Cerebellar nuclear complex (tissue), 1 donor: Measurements from ENCODE around the gene ASRGL1.
"Not testable (repeated sequence)": the region's sequence is repeated elsewhere in the genome, so short reads cannot be mapped to it uniquely, and the experiment has no call there.

Source experiments
- DNase-seq, 2 experiments: peaks; one replicate each; lab custom pipeline; 2025; lab: John Stamatoyannopoulos, UW

The ASRGL1 gene

DNA sequence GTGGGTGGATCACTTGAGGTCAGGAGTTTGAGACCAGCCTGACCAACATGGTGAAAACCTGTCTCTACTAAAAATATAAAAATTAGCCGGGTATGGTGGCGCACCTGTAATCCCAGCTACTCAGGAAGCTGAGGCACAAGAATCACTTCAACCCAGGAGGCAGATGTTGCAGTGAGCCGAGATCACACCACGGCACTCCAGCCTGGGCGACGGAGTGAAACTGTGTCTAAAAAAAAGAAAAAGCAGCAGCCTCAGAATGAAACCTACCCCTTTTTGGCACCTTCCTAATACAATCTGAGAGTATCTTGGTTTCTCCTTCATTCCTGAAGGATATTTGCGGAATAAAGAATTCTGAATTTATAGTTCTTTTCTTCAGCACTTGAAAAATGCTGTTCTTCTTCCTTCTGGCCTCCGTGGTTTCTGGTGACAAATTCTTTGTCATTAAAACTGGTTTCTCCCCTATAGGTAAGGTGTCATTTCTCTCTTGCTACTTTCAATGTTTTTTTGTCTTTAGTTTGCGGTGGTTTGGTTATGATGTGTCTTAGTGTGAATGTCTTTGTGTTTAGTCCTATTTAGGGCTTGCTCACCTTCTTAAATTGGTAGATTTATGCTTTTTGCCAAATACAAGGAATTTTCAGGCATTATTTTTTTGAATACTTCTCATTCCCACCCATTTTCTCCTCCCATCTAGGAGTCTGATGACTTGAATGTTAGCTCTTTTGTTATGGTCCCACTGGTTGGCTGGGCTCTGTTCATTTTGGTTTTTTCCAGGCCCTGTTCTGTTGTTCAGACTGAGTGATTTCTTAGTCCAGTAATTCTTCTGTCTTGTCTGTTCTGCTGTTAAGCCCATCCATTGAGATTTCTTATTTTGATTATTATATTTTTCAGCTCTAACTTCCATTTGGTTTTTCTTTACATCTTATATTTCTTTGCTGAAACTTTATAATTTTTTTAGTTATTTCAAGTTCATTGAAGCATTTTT, 15.4 kb downstream of the ASRGL1 start:
- no peak for DNase-seq

DNA sequence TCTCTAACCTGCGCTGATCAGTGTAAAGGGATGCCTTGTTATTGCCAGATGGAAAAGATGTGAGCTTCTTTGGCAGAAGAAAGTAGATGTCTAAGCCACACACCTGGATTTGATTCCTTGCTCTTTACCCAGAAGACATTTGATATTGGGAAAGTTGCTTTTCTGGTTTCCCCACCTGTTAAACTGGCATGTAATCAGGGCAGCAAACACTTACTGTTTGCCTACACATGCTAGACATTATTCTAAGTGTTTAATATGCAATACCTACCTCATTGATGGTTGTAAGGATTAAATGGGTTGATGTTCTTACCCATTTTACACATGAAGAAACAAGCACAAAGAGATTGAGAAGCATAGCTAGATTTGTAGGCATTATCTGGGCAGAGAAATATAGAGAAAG, 16.6 kb downstream of the ASRGL1 start:
- no peak for DNase-seq

DNA sequence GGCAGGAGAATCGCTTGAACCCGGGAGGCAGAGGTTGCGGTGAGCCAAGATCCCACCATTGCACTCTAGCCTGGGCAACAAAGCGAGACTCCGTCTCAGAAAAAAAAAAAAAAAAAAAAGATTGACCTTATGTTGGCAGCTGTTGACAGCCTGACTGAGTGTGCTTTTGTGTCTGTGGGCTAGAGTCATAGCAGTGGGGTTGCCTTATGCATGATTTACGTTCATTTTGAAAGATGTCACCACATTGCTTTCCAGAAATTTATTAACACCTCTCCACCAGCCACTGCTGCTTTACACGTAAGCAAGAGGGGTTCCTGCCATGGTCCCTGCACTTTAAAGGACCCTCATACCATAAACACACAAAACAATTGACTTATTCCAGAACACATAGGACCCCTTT, 21.0 kb downstream of the ASRGL1 start:
- no peak for DNase-seq

DNA sequence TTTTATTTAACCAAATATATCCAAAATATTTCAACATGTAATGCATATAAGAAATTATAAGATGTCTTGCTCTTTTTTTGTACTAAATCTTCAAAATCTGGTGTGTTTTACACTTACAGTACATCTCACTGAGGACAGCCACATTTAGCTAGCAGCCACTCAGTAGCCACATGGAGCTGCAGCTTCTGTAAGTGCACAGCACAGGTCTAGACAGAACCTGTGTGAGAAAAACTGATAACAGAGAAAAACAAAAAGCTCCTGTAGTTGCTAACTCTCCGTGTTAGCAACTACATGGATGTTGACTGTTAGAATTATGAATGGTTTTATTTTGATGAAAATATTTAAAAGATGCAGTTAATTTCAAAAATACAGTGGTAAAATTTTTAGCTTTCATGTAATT, 22.2 kb downstream of the ASRGL1 start:
- no peak for DNase-seq

DNA sequence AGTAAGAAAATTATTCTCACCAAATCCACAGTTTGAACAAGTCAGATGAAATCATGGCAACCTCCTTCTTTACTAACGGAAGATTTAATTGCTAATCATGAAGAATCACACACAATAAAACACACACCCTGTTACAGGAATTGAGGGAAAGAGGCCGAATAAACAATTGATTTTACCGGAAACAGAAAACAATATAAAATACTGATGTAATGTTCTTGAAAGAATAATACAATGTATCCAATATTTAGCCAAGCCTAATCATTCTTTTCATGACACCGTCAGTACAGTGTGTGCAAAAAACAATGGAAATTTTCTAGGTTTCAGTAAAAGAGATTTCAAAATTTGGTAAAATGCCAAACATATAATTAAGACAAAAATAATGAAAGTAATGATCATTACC, 23.4 kb downstream of the ASRGL1 start:
- DNase-seq = no peak

DNA sequence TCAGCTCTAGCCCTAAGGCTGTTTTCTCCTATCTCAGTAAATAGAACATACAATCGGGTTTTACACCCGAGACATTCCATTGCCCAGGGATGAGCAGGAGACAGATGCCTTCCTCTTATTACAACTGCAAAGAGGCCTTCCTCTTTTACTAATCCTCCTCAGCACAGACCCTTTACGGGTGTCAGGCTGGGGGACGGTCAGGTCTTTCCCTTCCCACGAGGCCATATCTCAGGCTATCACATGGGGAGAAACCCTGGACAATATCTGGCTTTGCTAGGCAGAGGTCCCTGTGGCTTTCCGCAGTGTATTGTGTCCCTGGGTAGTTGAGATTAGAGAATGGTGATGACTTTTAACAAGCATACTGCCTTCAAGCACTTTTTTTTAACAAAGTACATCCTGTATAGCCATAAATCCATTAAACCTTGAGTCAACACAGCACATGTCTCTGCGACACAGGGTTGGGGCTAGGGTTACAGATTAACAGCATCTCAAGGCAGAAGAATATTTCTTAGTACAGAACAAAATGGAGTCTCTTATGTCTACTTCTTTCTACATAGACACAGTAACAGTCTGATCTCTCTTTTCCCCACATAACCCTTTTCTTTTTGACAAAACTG, 31.7 kb downstream of the ASRGL1 start:
- DNase-seq = not testable (repeated sequence)

DNA sequence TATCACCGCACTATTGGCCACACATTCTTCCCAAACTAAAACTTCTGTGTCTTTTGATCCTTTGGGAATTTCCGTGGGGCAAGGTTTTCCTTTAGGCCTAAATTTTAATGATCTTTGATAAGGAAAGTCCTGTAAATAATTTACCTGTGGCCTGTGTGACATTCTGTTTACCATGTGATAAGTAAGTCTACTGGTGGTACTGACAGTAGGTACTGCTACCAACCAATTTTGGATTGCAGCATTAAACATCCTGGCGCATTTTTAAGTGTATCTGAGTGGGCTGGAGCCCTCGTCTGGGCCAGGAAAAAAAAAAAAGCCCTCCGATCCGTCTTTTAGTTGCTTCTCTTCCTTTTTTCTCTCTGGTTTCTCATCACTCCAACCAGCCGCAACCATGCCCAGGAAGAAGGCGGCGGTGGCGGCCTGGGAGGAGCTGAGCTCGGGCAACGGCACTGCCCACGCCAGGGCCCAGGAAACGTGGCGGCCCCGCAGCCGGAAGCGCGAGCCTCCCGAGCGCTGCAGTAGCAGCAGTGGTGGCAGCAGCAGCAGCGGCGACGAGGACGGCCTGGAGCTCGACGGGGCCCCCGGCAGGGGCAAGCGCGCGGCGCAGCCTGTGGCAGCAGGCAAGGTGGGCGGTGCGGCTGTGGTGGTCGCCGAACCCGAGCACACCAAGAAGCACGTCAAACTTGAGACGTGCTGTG, 33.6 kb downstream of the ASRGL1 start:
- no peak for DNase-seq

DNA sequence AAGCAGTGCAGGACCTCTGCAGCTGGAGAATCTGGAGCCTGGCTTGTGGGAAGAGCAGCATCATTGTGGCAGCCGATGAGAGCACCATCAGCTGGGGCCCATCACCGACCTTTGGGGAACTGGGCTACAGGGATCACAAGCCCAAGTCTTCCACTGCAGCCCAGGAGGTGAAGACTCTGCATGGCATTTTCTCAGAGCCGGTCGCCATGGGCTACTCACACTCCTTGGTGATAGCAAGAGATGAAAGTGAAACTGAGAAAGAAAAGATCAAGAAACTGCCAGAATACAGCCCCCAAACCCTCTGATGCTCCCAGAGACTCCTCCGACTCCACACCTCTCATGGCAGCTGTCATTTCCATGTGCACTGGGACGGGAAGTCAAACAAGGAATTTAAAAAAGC, 35.6 kb downstream of the ASRGL1 start:
- no peak for DNase-seq

DNA sequence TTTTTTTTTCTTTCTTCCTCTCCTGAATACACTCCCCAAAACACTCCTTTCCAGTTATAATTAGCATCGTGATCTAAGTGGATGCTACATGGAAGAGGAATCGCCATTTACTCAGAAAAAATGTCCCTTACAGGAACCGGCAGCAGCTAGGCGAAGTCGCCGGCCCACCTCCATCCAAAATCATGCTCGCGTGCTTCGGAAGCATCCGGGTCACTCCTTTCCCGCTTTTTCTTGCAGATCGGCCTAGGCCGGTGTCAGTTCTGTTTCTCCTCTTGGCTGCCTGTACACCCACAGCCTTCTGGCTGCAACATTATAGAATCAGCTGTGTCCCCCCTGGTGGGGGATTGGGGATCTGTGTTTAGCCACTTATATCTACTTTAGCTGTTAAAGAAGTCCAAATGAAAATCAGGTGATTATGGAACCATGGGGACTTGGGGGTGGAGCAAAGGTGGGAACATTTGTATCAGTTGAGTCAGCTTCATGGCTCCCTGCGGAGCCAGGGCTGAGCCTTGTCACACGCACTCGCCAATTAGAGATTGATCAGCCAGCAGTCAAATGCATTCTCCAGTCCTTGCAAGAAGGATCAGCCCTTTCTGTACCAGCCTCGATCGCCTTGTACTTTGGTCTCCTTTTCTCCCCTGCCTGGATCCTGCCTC, 36.3 kb downstream of the ASRGL1 start:
- DNase-seq = no peak

DNA sequence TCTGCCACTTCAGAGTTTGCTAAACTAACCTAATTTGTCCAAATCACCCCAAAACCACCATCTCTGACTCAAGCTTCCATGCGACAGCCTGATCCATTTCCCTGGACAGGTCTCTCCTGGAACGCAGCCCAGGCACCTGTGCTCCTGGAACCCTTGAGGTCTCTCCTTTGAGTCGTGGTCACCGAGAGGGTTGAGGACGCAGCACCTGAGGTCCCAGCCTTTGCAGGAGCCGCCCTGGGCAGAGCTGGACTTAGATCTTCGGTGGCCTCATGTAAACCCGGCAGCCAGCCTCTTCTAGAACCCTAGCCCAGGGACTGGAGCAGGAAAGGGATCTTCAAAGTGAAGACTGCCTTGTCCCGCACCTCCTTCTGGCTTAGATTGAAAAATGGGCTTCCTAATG, 37.6 kb downstream of the ASRGL1 start:
- DNase-seq = no peak

DNA sequence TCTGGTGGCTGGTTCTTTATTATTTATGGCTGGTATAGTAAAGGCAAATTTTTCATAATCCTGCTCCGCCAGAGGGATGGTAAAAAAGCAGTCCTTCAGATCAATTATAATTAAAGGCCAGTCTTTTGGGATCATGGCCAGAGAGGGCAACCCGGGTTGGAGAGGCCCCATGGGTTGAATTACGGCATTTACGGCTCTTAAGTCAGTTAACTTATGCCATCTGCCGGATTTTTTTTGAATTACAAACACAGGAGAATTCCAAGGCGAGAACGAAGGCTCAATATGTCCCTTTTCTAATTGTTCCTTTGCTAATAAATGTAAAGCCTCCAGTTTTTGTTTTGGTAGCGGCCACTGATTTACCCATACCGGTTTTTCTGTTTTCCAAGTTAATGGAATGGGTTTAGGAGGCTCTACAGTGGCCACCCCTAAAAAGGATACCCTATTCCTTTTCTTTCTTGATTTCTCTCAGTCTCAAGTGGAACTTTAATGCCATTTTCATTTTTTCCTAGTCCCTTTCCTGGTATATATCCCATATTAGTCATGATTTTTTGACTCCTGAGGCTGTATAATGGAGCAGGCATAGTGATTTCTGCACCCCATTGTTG, 41.3 kb downstream of the ASRGL1 start:
- DNase-seq = not testable (repeated sequence)

DNA sequence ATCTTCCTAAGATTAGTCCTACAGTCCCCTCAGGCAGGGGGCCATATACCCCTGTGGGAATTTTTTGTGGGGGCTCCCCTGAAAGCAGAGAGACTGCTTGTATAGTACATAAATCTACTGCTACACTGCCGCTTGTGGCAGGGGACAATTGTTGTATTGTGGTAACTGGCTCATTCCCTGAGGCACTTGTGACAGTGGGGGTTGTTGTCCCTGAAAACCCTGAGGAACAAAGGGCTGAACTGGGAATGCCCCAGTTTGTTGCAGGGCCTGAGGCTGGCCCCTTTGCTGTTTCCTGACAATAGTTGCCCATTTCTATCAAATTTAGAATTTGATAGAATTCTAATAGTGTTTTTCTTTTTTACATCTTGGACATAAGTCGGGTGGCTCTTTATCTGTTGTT, 42.3 kb downstream of the ASRGL1 start:
- DNase-seq = not testable (repeated sequence)

DNA sequence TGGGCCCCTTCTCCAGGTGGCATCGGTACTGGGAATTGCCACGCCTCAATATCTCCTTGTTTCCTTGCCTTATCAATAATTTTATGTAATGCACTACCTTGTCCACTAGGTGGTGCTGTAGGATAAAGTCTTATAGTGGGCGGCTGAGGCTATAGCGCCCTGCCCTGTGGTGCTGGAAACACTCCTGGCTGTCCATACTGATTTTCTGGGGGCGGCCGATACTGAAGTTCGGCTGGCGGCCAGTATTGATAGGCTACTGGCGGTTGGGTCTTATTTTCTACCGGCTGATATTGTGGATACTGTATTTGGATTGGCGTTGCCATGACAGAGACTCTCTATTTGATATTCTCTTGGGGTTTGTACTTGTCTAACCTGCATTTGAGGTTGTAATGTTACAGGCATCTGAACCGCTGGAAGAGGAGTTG, 43.6 kb downstream of the ASRGL1 start:
- DNase-seq = peak in 1 of 2 experiments; percentile 52

DNA sequence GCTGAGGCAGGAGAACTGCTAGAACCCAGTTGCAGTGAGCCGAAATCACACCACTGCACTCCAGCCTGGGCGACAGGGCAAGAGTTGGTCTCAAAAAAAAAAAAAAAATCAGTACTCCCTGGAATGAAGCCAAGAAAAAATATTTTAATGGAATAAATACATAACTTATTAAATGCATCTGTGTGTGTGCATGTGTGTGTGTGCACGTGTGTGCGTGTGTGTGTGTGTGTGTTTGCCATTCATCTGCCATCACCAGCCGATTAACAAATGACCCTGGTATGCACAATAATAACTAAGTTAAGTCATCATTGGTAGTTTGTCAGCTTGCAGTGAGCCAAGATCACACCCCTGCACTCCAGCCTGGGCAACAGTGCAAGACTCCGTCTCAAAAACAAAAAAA, 46.6 kb downstream of the ASRGL1 start:
- DNase-seq = no peak

DNA sequence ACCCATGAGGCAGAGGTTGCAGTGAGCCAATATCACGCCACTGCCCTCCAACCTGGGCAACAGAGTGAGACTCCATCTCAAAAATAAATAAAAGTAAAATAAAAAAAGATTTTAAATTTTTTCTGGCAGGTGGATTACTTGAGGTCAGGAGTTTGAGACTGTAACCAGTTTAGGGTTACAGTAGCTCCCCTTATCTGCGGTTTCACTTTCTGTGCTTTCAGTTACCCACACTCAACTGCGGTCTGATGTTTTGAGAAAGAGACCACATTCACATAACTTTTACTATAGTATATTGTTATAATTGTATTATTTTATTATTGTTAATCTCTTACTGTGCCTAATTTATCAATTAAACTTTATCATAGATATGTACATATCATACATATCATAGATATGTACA, 48.8 kb downstream of the ASRGL1 start:
- DNase-seq = not testable (repeated sequence)

DNA sequence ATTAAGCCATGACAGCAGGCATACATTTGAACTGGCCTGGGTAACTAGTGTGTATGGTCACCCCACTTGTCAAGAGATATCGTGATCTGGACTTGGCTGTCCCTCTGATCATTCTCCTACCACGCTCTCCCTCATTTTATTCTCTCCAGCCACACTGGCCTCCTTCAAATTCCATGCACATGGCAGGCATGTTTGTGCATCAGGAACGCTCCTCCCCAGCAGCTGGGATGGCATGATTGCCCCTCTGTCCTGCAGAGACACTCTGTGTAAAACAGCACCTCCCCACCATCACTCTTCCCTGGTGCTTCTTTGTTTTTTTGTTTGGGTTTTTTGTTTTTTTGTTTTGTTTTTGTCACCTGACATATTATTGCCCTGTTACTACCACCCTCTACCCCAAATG, 50.1 kb downstream of the ASRGL1 start:
- DNase-seq = no peak

DNA sequence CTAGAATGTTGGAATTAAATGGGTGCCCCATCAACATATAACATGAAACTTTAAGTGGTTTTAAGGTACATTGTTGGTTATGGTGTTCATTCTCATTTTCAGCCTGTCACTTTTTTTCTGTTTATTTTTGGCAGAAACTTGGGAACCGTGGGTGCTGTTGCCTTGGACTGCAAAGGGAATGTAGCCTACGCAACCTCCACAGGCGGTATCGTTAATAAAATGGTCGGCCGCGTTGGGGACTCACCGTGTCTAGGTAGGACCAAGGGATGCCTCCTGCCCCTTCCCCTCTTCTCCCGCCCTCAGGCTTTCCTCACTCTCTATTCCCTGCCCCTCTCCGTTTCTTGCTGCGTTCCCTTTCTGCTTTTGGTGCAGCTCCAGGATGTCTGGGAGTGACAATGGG, 51.8 kb downstream of the ASRGL1 start:
- DNase-seq = no peak

DNA sequence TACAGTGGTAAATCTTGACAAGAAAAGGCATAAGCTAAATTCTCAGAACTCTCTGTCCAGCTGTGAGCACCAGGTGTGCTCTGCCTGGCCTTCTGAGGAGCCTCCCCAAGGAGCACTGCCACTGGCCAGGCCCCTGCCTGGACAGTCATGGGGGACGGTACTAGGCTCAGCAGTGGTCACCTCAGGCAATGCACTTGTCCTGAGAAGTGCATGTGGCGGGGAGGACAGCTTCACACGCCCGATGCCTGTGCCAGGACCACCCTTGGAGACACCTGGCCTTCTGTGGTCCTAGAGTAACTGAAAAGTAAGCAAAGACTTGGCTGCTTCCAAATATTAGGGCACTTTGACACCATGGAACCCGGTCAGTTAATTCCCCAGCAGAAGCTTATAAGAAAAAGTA, 53.0 kb downstream of the ASRGL1 start:
- DNase-seq = no peak

DNA sequence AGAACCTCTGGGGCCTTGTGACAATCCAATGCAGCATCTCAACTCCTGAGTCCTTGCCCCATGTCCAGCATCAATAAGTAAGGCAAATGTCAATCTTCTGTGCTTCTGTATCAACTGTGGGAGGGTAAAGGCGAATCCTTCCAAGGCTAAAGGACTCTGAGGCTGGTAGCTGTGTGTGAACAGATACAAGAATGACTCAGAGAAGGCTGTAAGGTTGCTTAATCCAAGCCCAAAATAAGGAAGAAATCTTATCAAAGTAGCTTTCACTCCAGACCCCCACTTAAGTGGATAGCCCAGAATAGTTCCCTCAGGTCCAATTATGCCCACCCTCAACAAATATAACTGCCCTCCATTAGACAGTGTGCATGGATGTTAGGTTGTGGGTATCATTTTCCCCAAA, 53.5 kb downstream of the ASRGL1 start:
- no peak for DNase-seq

DNA sequence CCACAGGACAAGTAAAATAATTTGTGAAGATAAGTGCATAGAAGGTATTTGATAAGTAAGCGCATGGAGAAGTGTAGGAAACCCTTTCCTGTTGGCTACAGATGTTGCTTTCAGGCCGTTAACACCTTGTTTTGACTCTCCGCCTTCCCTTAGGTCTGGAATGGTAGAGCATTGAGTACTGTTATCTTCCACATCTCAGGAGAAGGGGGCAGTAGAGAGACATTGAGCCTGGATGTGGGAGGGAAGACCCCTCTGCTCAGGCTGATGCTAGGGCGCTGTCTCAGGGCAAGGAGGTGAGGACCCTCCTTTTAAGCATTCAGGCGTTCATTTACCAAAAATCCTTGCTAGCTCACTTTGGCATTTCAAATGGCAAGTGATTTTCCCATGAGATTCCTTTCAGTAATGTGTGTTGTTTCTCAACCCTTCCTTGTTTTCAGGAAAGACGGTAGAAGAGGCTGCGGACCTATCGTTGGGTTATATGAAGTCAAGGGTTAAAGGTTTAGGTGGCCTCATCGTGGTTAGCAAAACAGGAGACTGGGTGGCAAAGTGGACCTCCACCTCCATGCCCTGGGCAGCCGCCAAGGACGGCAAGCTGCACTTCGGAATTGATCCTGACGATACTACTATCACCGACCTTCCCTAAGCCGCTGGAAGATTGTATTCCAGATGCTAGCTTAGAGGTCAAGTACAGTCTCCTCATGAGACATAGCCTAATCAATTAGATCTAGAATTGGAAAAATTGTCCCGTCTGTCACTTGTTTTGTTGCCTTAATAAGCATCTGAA, 54.6 kb downstream of the ASRGL1 start:
- no peak for DNase-seq

DNA sequence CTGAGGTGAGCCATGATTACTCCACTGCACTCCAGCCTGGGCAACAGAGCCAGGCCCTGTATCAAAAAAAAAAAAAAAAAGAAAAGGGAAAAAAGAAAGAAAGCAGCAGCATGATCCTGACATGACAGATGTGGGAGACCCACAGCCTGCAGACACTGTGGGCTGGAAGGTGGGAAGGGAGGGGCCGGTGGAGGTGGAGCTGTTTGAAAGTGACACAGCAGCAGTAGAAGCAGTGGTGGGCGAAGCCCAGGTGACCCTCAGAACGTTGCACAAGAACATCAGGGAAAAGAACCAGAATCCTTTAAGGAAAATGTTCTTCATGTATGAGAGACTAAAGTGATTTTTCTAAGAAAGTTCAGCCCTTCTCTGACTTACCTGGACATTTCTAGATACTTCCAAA, 55.3 kb downstream of the ASRGL1 start:
- DNase-seq = no peak
